HG03135 (cell line): Measurements from ENCODE around the gene ATG16L1.

Experiments used
- ATAC-seq: cut with Tn5 transposase; IDR thresholded peaks from one replicate; pipeline ENCODE4 v1.9.1; 2021; ENCODE audit warnings: mild to moderate bottlenecking, moderate library complexity; ENCODE audit not compliant: unreplicated experiment

ATG16L1 gene

DNA sequence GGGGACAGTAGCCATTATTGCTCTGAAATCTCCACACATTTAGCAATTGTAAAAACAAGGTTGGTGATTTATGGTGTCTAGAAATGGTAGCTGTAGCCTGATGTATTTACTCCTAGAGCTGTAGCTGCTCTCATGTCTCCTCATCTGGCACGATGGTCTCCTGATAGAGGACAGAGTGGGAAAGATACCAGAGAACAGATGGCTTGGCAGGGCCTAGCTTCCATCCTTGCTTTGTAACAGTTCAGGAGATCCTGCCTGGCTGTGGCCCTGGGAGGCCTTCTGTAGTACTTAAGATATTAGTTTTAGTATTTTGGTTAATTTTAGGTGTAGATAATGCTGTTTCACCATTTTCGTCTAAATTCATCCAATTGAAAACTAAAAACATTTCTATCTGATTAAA is 6.7 kb downstream of the ATG16L1 start:
- ATAC-seq: no peak

DNA sequence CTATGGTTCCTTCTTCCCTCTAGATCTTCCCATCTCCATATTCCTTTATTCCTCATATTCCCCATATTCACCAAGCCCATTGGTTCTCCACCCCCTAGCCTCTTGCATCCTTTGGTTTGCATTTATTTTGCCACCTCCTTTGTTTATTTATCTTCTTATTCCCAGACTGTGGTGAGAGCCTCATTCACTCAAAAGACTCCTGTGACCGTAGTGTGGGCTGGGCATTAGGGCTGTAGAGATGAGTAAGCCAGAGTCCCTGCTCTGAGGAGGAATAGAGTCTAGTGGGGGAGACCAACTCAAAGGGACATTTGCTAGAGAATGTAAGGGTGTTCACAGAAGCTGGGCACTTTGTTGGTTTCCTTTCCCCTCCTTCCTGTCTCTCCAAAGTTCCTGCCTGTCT is 8.3 kb downstream of the ATG16L1 start:
- no peak for ATAC-seq

DNA sequence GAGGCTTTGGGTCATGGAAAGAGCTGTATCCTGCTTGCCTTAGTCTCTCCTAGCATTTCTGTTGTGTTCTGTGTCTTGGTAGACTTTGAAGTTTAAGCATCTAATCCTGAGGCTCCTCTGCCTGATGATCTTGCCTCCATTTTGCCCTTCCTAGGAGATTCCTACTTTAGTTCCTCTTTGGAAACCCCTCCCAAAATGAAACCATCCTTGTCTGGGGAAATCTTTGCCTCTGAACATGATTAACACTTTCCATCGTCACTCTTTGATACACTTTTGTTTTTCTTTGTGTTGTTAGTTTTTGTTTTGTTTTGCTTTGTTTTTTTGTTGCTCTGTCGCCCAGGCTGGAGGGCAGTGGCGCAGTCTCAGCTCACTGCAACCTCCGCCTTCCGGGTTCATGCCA is 9.2 kb downstream of the ATG16L1 start:
- no peak for ATAC-seq

GRCh38 chr2:233261819-233262555 is 10.5 kb downstream of the ATG16L1 start:
- ATAC-seq: no peak

DNA sequence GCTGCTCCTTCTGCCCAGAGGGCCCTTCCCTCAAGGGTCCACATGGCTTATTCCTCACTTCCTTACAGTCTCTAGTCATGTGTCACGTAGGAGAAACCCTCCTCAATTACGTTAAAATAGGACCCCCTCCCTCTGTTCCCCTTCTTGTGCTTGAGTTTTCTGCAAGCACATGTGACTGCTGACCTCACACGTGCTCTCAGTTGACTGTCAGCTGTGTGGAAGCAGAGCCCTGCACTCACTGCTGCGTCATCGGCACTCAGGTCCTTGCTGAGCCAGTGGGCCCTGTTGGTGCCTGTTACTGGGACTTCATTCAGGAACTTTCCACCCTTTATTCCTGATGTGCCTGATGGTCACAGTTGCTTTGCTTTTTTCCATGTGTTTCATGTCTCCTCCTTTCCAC is 11.1 kb downstream of the ATG16L1 start:
- no peak for ATAC-seq

- ATAC-seq: no peak
These were observed 11.6 kb downstream of the ATG16L1 start for GRCh38 chr2:233263045-233263570.

- no peak for ATAC-seq
These were observed 13.2 kb downstream of the ATG16L1 start for GRCh38 chr2:233264667-233265066.

DNA sequence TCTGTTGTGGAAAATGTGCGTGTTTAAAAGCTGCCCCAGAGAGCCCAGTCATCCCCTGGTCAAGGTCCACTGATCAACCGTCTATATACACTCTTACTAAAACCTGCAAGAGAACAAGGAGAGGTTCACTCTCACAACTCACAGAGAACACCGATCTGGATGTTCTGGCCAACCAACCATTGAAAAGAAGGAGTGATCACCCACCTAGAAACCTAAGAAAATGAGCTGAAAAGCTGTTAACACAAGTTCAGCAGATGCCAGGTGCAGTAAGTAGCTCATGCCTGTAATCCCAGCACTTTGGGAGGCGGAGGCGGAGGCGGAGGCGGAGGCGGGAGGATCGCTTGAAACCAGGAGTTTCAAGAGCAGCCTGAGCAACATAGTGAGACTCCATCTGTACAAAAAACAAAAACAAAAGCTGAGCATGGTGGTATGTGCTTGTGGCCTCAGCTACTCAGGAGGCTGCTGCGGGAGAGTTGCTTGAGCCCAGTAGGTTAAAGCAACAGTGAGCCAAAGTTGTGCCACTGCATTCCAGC is 14.5 kb downstream of the ATG16L1 start:
- ATAC-seq: no peak

DNA sequence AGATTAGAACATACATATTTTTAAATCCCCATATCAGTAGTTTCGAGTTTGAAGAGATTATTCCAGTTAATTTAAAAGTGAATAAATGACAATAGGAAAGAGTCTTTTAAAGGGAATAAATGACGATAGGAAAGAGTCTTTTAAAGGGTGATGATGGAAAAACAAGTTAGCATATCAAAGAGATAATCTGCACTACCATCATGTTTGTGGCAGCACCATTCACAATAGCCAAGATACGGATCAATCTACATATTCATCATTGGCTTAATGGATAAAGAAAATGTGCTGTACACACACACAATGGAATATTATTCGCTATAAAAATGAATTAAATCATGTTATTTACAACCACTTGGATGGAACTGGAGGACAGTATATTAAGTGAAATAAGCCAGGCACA is 15.0 kb downstream of the ATG16L1 start:
- ATAC-seq: no peak

DNA sequence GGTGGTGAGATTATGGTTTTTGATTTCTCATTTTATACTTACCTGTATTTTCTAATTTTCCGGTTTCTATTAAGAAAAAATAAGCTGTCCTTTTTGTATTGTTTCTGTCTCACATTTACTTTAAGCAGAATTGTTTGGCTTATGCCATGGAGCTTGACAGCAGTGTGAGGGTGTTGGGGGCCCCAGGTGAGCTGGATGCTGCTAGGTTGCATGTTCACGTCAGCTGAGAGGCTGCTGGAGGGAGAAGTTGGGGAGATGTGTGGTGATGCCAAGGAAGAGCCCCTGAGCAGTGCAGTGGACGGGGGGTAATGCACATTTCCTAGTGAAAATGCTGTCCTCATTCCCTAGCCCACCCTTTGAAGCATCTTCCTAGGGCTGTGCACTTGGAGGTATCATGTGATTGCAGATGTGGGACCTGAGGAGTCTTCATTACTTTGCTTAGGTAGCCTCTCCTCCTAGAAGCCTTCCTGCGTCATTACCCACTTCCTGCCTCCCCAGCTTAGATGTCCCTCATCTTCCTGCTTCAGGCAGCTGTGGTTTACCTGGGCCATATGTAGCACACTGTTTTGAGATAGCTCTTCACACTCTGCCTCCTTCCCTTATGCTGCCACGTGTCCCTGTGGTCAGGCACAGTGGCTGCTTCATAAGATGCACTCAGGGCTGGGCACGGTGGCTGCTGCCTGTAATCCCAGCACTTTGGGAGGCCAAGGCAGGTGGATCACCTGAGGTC is 16.2 kb downstream of the ATG16L1 start:
- ATAC-seq: peak; percentile 88

DNA sequence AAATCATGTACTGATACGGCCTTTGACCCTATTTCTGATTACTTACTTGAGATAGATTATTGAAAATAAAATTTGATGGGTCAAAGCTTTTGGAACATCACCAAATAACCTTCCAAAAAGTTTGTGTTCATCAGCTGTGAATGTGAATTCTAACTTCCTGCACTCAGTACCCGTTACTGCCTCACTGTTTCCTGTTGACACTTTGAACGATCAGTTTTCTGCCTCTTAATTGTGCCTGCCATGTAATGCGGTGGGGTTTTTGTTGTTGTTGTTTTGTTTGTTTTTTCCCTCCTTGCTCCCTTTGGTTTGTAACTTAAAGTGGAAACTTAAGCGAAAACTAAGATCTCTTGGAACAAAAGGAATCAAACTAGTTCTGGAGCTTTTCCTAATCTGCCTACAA is 18.9 kb downstream of the ATG16L1 start:
- no peak for ATAC-seq

- ATAC-seq: no peak
These were observed 19.5 kb downstream of the ATG16L1 start for GRCh38 chr2:233270951-233271350.

DNA sequence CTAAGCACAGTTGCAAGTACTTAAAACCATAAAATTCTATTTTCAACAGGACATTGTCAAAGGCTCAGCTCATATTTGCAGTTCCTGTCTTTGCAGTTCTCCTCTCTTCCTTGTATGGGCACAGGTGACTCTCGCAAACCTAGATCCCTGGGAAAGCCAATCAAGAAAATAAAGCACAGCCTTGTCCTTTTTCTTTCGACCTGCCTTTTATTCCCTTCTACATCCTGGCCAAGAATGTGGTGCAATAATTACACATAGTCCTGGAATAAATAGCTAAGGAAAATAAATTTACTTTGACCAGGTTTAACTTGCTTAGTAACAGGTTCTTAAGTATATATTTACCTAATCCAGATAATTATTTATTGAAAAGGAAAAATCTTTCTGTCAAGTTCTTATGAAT is 20.2 kb downstream of the ATG16L1 start:
- ATAC-seq: no peak

DNA sequence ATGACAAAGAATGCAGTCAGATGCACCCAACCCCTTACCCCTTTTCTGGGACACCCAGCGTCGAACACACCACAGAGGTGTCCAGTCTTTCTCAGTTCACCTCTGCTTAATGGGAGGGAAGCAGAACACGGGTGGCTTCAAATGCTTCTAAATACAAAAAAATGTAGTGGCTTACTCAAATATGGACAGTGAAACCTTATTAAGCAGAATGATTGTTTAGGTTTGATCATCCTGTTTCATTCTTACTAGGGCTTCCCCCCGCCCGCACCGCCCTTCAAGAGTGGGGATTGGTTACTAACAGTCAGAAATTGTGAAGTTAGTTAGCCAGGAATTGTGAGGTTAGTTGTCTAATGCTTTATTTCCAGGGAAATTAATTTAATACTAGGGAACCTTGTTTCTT is 21.6 kb downstream of the ATG16L1 start:
- no peak for ATAC-seq

- no peak for ATAC-seq
These were observed 23.8 kb downstream of the ATG16L1 start for GRCh38 chr2:233275223-233275622.

GRCh38 chr2:233278921-233279320 is 27.4 kb downstream of the ATG16L1 start:
- ATAC-seq: no peak

DNA sequence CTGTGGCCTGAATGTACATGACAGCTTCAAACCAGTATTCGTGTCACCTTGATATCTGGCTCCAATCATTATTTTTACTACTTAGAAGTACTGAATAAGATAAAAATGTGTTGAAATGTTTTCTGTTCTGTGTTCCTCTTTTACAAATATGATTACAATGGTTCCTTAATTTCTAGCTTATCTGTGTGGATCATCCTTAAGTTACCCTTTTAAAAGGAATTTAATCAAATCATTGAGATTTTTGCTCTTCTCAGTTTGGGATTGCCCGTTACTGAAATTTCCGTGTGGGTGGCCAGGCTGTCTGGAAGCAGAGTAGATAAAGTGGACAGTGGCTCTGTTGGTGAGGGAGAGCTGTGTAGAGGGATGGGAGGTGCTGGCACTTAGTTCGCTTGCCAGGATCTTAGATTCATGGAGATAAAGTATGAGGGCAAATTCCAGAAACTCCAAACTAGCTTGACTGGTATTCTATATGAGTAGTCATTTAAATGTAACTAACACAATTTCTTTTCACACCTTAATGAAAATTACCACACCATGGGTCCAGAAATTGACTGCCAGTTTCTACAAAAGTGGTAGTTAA is 28.7 kb downstream of the ATG16L1 start:
- no peak for ATAC-seq

GRCh38 chr2:233281553-233281952 is 30.1 kb downstream of the ATG16L1 start:
- no peak for ATAC-seq

DNA sequence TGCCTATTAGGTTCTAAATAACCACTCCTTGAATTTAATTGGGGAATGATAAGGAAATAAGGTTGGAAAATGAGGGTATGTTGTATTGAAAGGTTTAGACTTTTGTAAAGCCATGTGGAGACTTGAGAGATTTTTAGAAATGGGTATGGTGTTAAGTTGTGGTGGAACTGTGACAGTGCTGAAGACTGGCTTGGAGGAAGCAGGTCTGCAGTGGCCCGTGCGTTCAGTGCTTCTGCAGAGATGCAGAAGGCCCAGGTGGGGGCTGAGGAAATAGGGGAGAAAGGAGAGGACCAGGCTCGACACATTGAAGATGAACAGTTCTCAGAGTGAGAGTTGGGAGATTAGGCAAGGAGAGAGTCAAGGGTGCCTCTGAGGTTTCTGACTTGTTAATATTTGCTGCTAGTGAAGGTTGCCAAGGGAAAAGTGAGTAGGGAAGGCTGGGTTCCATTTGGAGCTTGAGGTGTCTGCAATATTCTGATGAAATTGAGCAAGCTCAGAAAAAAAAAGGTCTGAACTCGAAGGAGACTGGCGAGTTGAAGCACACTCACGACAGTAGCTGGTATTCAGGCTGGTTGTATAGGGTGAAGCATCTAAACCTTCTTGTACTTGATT is 30.6 kb downstream of the ATG16L1 start:
- no peak for ATAC-seq

- ATAC-seq: no peak
These were observed 34.4 kb downstream of the ATG16L1 start for GRCh38 chr2:233285921-233286320.

GRCh38 chr2:233287871-233288270 is 36.4 kb downstream of the ATG16L1 start:
- ATAC-seq: no peak
